NB4 (cell line): ENCODE data around the gene PDCD6IP.

Experiments
- POLR2A ChIP-seq: IDR thresholded peaks from 2 replicates; pipeline ENCODE4 v1.6.1; 2011; ENCODE audit warnings: mild to moderate bottlenecking; ENCODE audit not compliant: insufficient read length; ENCODE audit errors: extremely low read depth
- TF ChIP-seq, protein P1 (sequence below): IDR thresholded peaks from one replicate; pipeline ENCODE4 v1.5.1; 2012; ENCODE audit warnings: low read depth, low read length
- TF ChIP-seq, protein P2 (sequence below): IDR thresholded peaks from 2 replicates; pipeline ENCODE4 v1.6.1; 2011; ENCODE audit warnings: low read depth, low read length

DNA sequence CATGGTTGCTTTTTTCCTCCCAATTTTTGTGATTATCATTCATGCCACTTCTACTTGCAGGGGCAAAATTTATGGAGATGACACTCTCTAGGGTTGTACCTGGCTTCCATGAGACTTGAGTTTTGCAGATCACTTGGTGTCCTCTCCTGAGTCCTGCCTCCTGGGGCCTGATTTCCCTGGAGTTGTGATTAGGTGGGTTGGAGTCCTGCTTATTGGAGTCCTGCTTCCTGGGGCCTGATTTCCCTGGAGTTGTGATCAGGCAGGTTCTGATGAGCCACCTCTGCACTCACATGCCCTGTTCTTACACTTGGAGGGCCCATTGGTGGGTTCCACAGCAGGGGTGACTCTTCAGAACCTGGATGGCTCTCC is 102.0 kb downstream of the PDCD6IP start:
- TF ChIP-seq, protein P1, sequence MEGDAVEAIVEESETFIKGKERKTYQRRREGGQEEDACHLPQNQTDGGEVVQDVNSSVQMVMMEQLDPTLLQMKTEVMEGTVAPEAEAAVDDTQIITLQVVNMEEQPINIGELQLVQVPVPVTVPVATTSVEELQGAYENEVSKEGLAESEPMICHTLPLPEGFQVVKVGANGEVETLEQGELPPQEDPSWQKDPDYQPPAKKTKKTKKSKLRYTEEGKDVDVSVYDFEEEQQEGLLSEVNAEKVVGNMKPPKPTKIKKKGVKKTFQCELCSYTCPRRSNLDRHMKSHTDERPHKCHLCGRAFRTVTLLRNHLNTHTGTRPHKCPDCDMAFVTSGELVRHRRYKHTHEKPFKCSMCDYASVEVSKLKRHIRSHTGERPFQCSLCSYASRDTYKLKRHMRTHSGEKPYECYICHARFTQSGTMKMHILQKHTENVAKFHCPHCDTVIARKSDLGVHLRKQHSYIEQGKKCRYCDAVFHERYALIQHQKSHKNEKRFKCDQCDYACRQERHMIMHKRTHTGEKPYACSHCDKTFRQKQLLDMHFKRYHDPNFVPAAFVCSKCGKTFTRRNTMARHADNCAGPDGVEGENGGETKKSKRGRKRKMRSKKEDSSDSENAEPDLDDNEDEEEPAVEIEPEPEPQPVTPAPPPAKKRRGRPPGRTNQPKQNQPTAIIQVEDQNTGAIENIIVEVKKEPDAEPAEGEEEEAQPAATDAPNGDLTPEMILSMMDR: no peak
- no peak for TF ChIP-seq POLR2A
- TF ChIP-seq, protein P2, sequence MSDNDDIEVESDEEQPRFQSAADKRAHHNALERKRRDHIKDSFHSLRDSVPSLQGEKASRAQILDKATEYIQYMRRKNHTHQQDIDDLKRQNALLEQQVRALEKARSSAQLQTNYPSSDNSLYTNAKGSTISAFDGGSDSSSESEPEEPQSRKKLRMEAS: no peak
